ENCODE results near the gene SMARCA2.

SMARCA2 gene

GRCh38 chr9:2093920-2094597, 78.9 kb downstream of the SMARCA2 start:
- no peak overlapping the region for H2BK12ac ChIP-seq (ENCODE audit: low read length)
- H3K9ac ChIP-seq (ENCODE audit: low read length), result no peak overlapping the region
- H3K18ac ChIP-seq (ENCODE audit: low read length), result no peak overlapping the region
- H2AFZ ChIP-seq (ENCODE audit: insufficient read depth, low read length, poor library complexity), result no peak overlapping the region
- WGBS (ENCODE audit: extremely low coverage, insufficient coverage, insufficient read length), result no CpG with 5 or more reads among the region's 2 CpGs
- no peak overlapping the region for H2BK5ac ChIP-seq (ENCODE audit: low read depth, low read length, poor library complexity)
- H3K4me2 ChIP-seq (ENCODE audit: low read length), result no peak overlapping the region
- no peak overlapping the region for H4K91ac ChIP-seq (ENCODE audit: low read depth, low read length)
- no peak overlapping the region for H3K4me3 ChIP-seq (ENCODE audit: low read depth, low read length)
- no peak overlapping the region for H2BK120ac ChIP-seq (ENCODE audit: insufficient read depth, low read length, poor library complexity)
- H3K36me3 ChIP-seq (ENCODE audit: control insufficient read depth in 1 of 2, insufficient read depth in 2 of 2, low read length in 2 of 2), result peaks cover 8 to 35% of the 10 kb centered on the region in 2 experiments
- no peak overlapping the region for H3K4ac ChIP-seq (ENCODE audit: low read depth, low read length)
- H3K23ac ChIP-seq (ENCODE audit: low read length), result no peak overlapping the region
- no peaks in the 10 kb centered on the region for H3K9me3 ChIP-seq (ENCODE audit: insufficient read depth, low read depth, low read length)
- H3K14ac ChIP-seq (ENCODE audit: low read length), result no peak overlapping the region
- H3K4me1 ChIP-seq (ENCODE audit: control insufficient read depth in 1 of 2, insufficient read depth in 2 of 2, low read length in 2 of 2), result peaks cover 0 to 3% of the 10 kb centered on the region in 2 experiments
- peak; percentile 73 to 77 for DNase-seq
- H3K27ac ChIP-seq (ENCODE audit: low read depth, low read length), result no peak overlapping the region
- H3K79me1 ChIP-seq (ENCODE audit: low read length), result no peaks in the 10 kb centered on the region
- no peak overlapping the region for H4K12ac ChIP-seq (ENCODE audit: low read depth, low read length)
- no peaks in the 10 kb centered on the region for H3K27me3 ChIP-seq (ENCODE audit: insufficient read depth, low read length)
- no peak overlapping the region for H2AK5ac ChIP-seq (ENCODE audit: low read length)
- no peaks in the 10 kb centered on the region for H3K79me2 ChIP-seq (ENCODE audit: control insufficient read depth, insufficient read depth, low read length, poor library complexity)
- H4K8ac ChIP-seq (ENCODE audit: low read depth, low read length), result no peak overlapping the region

GRCh38 chr9:2096376-2096970, 81.3 kb downstream of the SMARCA2 start:
- H2AK5ac ChIP-seq (ENCODE audit: low read length), result no peak overlapping the region
- no peak overlapping the region for H3K9ac ChIP-seq (ENCODE audit: low read length)
- H4K12ac ChIP-seq (ENCODE audit: low read depth, low read length), result no peak overlapping the region
- H3K4me2 ChIP-seq (ENCODE audit: low read length), result no peak overlapping the region
- peaks cover 13 to 43% of the 10 kb centered on the region in 2 experiments for H3K36me3 ChIP-seq (ENCODE audit: control insufficient read depth in 1 of 2, insufficient read depth in 2 of 2, low read length in 2 of 2)
- H3K27ac ChIP-seq (ENCODE audit: low read depth, low read length), result no peak overlapping the region
- no peak overlapping the region for H2BK12ac ChIP-seq (ENCODE audit: low read length)
- H3K79me2 ChIP-seq (ENCODE audit: control insufficient read depth, insufficient read depth, low read length, poor library complexity), result no peaks in the 10 kb centered on the region
- H3K79me1 ChIP-seq (ENCODE audit: low read length), result no peaks in the 10 kb centered on the region
- peaks cover 0 to 3% of the 10 kb centered on the region in 2 experiments for H3K4me1 ChIP-seq (ENCODE audit: control insufficient read depth in 1 of 2, insufficient read depth in 2 of 2, low read length in 2 of 2)
- no peaks in the 10 kb centered on the region for H3K27me3 ChIP-seq (ENCODE audit: insufficient read depth, low read length)
- no peaks in the 10 kb centered on the region for H3K9me3 ChIP-seq (ENCODE audit: insufficient read depth, low read depth, low read length)
- no peak overlapping the region for H2BK5ac ChIP-seq (ENCODE audit: low read depth, low read length, poor library complexity)
- no peak overlapping the region for H3K4ac ChIP-seq (ENCODE audit: low read depth, low read length)
- H2BK120ac ChIP-seq (ENCODE audit: insufficient read depth, low read length, poor library complexity), result no peak overlapping the region
- H3K4me3 ChIP-seq (ENCODE audit: low read depth, low read length), result no peak overlapping the region
- no peak overlapping the region for H3K14ac ChIP-seq (ENCODE audit: low read length)
- WGBS (ENCODE audit: extremely low coverage, insufficient coverage, insufficient read length), result no CpG with 5 or more reads among the region's 6 CpGs
- no peak overlapping the region for H2AFZ ChIP-seq (ENCODE audit: insufficient read depth, low read length, poor library complexity)
- peak in 1 of 2 donors; percentile 58 for DNase-seq
- H3K23ac ChIP-seq (ENCODE audit: low read length), result no peak overlapping the region
- H4K91ac ChIP-seq (ENCODE audit: low read depth, low read length), result no peak overlapping the region
- no peak overlapping the region for H4K8ac ChIP-seq (ENCODE audit: low read depth, low read length)
- H3K18ac ChIP-seq (ENCODE audit: low read length), result no peak overlapping the region

- Histone ChIP-seq H3K4me1 (ENCODE audit: control insufficient read depth in 1 of 2, insufficient read depth in 2 of 2, low read length in 2 of 2) (no peaks in the 10 kb centered on the region), H3K18ac (ENCODE audit: low read length) (no peak overlapping the region), H3K23ac (ENCODE audit: low read length) (no peak overlapping the region), H3K27me3 (ENCODE audit: insufficient read depth, low read length) (no peaks in the 10 kb centered on the region), H3K27ac (ENCODE audit: low read depth, low read length) (no peak overlapping the region), H2BK5ac (ENCODE audit: low read depth, low read length, poor library complexity) (no peak overlapping the region), H3K79me1 (ENCODE audit: low read length) (no peaks in the 10 kb centered on the region), H3K4ac (ENCODE audit: low read depth, low read length) (no peak overlapping the region), H3K14ac (ENCODE audit: low read length) (no peak overlapping the region), H3K36me3 (ENCODE audit: control insufficient read depth in 1 of 2, insufficient read depth in 2 of 2, low read length in 2 of 2) (peaks cover 18 to 40% of the 10 kb centered on the region in 2 experiments), H2AK5ac (ENCODE audit: low read length) (no peak overlapping the region), H4K8ac (ENCODE audit: low read depth, low read length) (no peak overlapping the region), H4K12ac (ENCODE audit: low read depth, low read length) (no peak overlapping the region), H3K4me2 (ENCODE audit: low read length) (no peak overlapping the region), H2BK120ac (ENCODE audit: insufficient read depth, low read length, poor library complexity) (no peak overlapping the region), H3K4me3 (ENCODE audit: low read depth, low read length) (no peak overlapping the region), H3K9ac (ENCODE audit: low read length) (no peak overlapping the region), H2BK12ac (ENCODE audit: low read length) (no peak overlapping the region), H3K79me2 (ENCODE audit: control insufficient read depth, insufficient read depth, low read length, poor library complexity) (no peaks in the 10 kb centered on the region), H3K9me3 (ENCODE audit: insufficient read depth, low read depth, low read length) (no peaks in the 10 kb centered on the region), H4K91ac (ENCODE audit: low read depth, low read length) (no peak overlapping the region), H2AFZ (ENCODE audit: insufficient read depth, low read length, poor library complexity) (no peak overlapping the region)
- no peak for DNase-seq
- no CpG with 5 or more reads among the region's 1 CpG for WGBS (ENCODE audit: extremely low coverage, insufficient coverage, insufficient read length)
Observed at GRCh38 chr9:2106666-2107065, 91.5 kb downstream of the SMARCA2 start.

DNA sequence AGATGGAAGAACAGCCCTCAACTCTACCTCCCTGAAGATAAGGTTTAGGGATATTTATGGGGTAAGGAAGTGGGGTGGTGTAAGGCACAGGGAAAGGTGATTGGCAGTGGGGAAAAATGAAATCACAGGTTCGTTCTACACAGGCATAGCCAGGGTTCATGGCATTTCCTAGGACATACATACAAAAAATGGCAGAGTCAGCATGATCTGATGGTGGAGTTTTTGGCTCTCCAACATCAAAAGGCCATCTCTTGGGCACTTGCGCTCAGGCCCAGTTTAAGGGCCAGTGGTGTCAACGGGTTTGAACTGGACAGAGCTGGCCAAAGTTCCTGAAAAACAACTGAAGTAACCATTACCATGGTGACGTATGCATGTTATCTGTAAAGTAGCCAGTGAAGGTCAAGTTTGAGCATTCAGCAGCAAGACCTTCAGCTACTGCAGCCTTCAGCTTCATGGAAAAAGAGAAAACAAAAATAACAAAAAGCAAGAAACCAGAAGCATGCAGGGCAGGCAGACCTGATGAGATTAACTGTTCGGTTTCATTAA, 92.8 kb downstream of the SMARCA2 start:
- no peaks in the 10 kb centered on the region for H3K9me3 ChIP-seq (ENCODE audit: insufficient read depth, low read depth, low read length)
- H3K23ac ChIP-seq (ENCODE audit: low read length), result no peak overlapping the region
- no peaks in the 10 kb centered on the region for H3K27me3 ChIP-seq (ENCODE audit: insufficient read depth, low read length)
- no peak overlapping the region for H3K18ac ChIP-seq (ENCODE audit: low read length)
- no peak overlapping the region for H2BK12ac ChIP-seq (ENCODE audit: low read length)
- H4K8ac ChIP-seq (ENCODE audit: low read depth, low read length), result no peak overlapping the region
- H3K27ac ChIP-seq (ENCODE audit: low read depth, low read length), result no peak overlapping the region
- H2AK5ac ChIP-seq (ENCODE audit: low read length), result no peak overlapping the region
- H3K4me1 ChIP-seq (ENCODE audit: control insufficient read depth in 1 of 2, insufficient read depth in 2 of 2, low read length in 2 of 2), result no peaks in the 10 kb centered on the region
- DNase-seq, result peak in 1 of 2 donors; percentile 12
- no peaks in the 10 kb centered on the region for H3K79me1 ChIP-seq (ENCODE audit: low read length)
- no peak overlapping the region for H3K4ac ChIP-seq (ENCODE audit: low read depth, low read length)
- H2BK5ac ChIP-seq (ENCODE audit: low read depth, low read length, poor library complexity), result no peak overlapping the region
- H3K79me2 ChIP-seq (ENCODE audit: control insufficient read depth, insufficient read depth, low read length, poor library complexity), result no peaks in the 10 kb centered on the region
- H3K9ac ChIP-seq (ENCODE audit: low read length), result no peak overlapping the region
- H2BK120ac ChIP-seq (ENCODE audit: insufficient read depth, low read length, poor library complexity), result no peak overlapping the region
- H4K91ac ChIP-seq (ENCODE audit: low read depth, low read length), result no peak overlapping the region
- H4K12ac ChIP-seq (ENCODE audit: low read depth, low read length), result no peak overlapping the region
- H3K4me3 ChIP-seq (ENCODE audit: low read depth, low read length), result no peak overlapping the region
- H2AFZ ChIP-seq (ENCODE audit: insufficient read depth, low read length, poor library complexity), result no peak overlapping the region
- no peak overlapping the region for H3K4me2 ChIP-seq (ENCODE audit: low read length)
- H3K36me3 ChIP-seq (ENCODE audit: control insufficient read depth in 1 of 2, insufficient read depth in 2 of 2, low read length in 2 of 2), result peaks cover 16 to 39% of the 10 kb centered on the region in 2 experiments
- no CpG with 5 or more reads among the region's 5 CpGs for WGBS (ENCODE audit: extremely low coverage, insufficient coverage, insufficient read length)
- H3K14ac ChIP-seq (ENCODE audit: low read length), result no peak overlapping the region
